ENCODE results near the gene ADGRB3. TPM values are rescaled to one million over a fixed set of nuclear protein-coding genes. Genes with fewer than 3 reads are reported as not detected.

Gene ADGRB3
- total and polyA plus RNA-seq, 7 donors = 0.10 to 0.39 (median 0.21) TPM; not detected in 1

DNA sequence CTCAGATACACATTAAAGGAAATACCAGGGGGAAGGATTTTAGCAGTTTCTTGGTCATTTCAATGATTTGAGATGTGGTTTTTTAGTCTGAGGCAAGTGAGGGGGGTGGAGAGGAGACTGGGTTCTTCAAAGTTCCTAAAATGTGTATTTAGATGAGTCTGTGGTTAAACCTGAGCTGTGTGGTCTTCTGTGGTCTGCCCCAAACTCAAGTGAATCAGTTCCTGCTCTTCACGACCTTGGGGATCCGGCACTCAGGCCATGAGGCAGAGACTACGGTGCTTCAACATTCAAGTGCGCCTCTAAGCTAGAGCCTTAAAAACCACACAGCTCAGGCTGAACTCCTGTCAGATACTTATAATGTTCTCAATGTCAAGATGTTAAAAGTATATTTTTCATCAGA, 755.0 kb downstream of the ADGRB3 start:
- no peak for ATAC-seq
- Histone ChIP-seq H3K4me1 (no peaks in the 10 kb centered on the region), H3K27me3 (ENCODE audit: insufficient read depth in 3 of 3, low read length in 2 of 3) (no peaks in the 10 kb centered on the region), H3K4me3 (no peak overlapping the region), H3K36me3 (ENCODE audit: insufficient read depth in 1 of 2, low read depth in 1 of 2) (no peaks in the 10 kb centered on the region), H3K9me3 (no peaks in the 10 kb centered on the region), H3K27ac (no peak overlapping the region)
- 78 to 86% (median 84%) methylated on average over 4 of the region's 4 CpGs for WGBS, 3 donors
- intact Hi-C loops (cut with DNase I) = no loop called here
- no peak for DNase-seq
- TF ChIP-seq, protein P1, sequence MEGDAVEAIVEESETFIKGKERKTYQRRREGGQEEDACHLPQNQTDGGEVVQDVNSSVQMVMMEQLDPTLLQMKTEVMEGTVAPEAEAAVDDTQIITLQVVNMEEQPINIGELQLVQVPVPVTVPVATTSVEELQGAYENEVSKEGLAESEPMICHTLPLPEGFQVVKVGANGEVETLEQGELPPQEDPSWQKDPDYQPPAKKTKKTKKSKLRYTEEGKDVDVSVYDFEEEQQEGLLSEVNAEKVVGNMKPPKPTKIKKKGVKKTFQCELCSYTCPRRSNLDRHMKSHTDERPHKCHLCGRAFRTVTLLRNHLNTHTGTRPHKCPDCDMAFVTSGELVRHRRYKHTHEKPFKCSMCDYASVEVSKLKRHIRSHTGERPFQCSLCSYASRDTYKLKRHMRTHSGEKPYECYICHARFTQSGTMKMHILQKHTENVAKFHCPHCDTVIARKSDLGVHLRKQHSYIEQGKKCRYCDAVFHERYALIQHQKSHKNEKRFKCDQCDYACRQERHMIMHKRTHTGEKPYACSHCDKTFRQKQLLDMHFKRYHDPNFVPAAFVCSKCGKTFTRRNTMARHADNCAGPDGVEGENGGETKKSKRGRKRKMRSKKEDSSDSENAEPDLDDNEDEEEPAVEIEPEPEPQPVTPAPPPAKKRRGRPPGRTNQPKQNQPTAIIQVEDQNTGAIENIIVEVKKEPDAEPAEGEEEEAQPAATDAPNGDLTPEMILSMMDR (IDR thresholded peaks at IDR 0.05) = no peak

DNA sequence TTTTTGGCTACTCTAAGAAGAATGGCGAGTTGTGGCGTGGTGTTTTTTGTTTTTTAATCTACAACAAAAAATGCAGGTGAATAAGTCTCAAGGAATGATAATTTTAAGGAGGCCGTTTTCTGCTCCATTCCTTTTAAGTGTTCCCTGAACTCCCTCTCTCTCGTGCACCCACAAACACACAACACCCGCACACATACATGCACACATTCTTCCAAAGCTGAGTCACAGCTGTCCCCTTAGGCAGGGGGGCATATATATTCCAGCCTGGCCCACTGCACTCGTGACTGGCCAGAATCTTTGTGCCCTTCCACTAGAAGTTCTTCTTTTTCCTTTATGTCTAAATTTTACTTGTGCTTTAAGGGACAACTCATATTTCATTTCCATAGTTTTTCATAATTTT, 756.0 kb downstream of the ADGRB3 start:
- no peak overlapping the region for H3K4me3 ChIP-seq
- H3K4me1 ChIP-seq = no peaks in the 10 kb centered on the region
- intact Hi-C loops (cut with DNase I) = no loop called here
- no peaks in the 10 kb centered on the region for H3K9me3 ChIP-seq
- no peak overlapping the region for H3K27ac ChIP-seq
- TF ChIP-seq, protein P1 (IDR thresholded peaks at IDR 0.05) = no peak
- WGBS, 3 donors = 84 to 91% (median 87%) methylated on average over 6 of the region's 6 CpGs
- no peaks in the 10 kb centered on the region for H3K27me3 ChIP-seq (ENCODE audit: insufficient read depth in 3 of 3, low read length in 2 of 3)
- ATAC-seq = no peak
- no peak for DNase-seq
- H3K36me3 ChIP-seq (ENCODE audit: insufficient read depth in 1 of 2, low read depth in 1 of 2) = no peaks in the 10 kb centered on the region

DNA sequence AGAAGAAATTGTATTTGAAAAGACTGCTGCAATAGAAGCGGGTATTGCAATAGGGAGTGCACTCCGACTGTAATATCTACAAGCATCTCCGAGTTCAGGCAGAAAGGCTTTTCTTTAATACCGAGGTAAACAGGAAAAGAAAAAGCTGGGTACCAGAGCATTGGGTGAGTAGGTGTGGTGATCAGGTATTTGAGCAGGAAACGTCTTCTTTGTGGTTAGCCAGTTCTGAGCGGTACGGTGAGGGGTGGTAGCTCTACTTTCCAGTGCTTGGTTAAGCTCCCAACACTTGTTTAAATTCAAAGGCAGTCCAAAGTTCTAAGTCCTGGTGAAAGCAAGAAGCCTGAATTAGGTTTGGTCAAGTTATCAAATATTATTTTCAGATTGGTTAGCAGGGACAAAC, 757.7 kb downstream of the ADGRB3 start:
- Histone ChIP-seq H3K4me1 (no peaks in the 10 kb centered on the region), H3K9me3 (no peaks in the 10 kb centered on the region), H3K27me3 (ENCODE audit: insufficient read depth in 3 of 3, low read length in 2 of 3) (no peaks in the 10 kb centered on the region), H3K27ac (no peak overlapping the region), H3K4me3 (no peak overlapping the region), H3K36me3 (ENCODE audit: insufficient read depth in 1 of 2, low read depth in 1 of 2) (no peaks in the 10 kb centered on the region)
- DNase-seq (no peak), ATAC-seq (no peak)
- WGBS, 3 donors = 73 to 78% (median 76%) methylated on average over 7 of the region's 7 CpGs
- intact Hi-C loops (cut with DNase I) = no loop called here
- TF ChIP-seq, protein P1 (IDR thresholded peaks at IDR 0.05) = no peak

DNA sequence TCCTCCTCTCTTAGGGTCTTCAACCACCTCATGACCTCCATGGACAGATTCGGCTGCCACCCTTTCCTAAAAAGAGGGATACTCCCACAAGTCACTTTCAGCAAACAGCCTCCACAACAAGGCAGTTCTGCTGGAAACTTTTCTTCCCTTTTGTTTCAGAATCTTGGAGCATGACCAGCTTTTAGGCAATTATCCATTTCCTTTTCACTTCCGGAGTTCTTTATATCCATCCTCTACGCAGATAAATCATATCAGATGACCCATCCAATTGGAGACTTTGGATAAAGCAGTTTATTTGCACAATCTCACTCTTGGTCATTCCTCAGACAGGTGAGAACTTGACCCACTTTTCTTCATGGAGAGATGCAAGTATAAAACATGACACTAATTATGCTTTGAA, 763.2 kb downstream of the ADGRB3 start:
- intact Hi-C loops (cut with DNase I) = no loop called here
- no peak for DNase-seq
- Histone ChIP-seq H3K27ac (no peak overlapping the region), H3K4me1 (no peaks in the 10 kb centered on the region), H3K9me3 (no peaks in the 10 kb centered on the region), H3K27me3 (ENCODE audit: insufficient read depth in 3 of 3, low read length in 2 of 3) (no peaks in the 10 kb centered on the region), H3K4me3 (no peak overlapping the region), H3K36me3 (ENCODE audit: insufficient read depth in 1 of 2, low read depth in 1 of 2) (no peaks in the 10 kb centered on the region)
- TF ChIP-seq, protein P1 (IDR thresholded peaks at IDR 0.05) = no peak
- 45 to 49% (median 48%) methylated on average over 3 of the region's 3 CpGs for WGBS, 3 donors
- no peak for ATAC-seq

DNA sequence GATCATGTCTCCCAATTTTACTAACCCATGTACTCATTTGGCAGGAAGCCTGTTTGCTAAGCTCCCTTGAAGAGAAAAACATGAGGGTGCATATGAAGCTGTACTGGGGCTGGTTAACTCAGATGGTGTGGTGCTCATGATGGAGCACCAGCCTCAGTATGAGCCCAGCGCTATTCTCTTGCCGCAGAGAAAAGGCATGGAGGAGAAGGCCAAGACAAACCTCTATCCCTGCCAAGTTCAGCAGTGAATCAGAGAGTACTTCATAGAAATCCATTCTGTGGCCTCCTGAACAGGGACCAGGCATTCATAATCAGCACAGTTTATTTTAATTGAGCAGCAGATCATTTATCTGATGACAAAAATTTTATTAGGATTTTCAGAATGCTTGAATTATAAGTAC, 763.6 kb downstream of the ADGRB3 start:
- TF ChIP-seq, protein P1 (IDR thresholded peaks at IDR 0.05) = no peak
- H3K27me3 ChIP-seq (ENCODE audit: insufficient read depth in 3 of 3, low read length in 2 of 3) = no peaks in the 10 kb centered on the region
- no peaks in the 10 kb centered on the region for H3K9me3 ChIP-seq
- 78 to 87% (median 82%) methylated on average over 2 of the region's 2 CpGs for WGBS, 3 donors
- H3K27ac ChIP-seq = no peak overlapping the region
- no peak overlapping the region for H3K4me3 ChIP-seq
- no peaks in the 10 kb centered on the region for H3K36me3 ChIP-seq (ENCODE audit: insufficient read depth in 1 of 2, low read depth in 1 of 2)
- DNase-seq (no peak), ATAC-seq (no peak)
- intact Hi-C loops (cut with DNase I) = no loop called here
- H3K4me1 ChIP-seq = no peaks in the 10 kb centered on the region

Data from psoas muscle (tissue), 8 donors.